NCI-H1930 (cell line): Measurements from ENCODE around the gene ZC3H15.
"Not testable (repeated sequence)": the region's sequence is repeated elsewhere in the genome, so short reads cannot be mapped to it uniquely, and the experiment has no call there.

ENCODE experiments used
- DNase-seq, 2 experiments: peaks; one replicate each; lab custom pipeline; 2025; lab: John Stamatoyannopoulos, UW

ZC3H15 gene

GRCh38 chr2:186496401-186496800, 10.3 kb downstream of the ZC3H15 start:
- no peak for DNase-seq

- no peak for DNase-seq
Measured at GRCh38 chr2:186497928-186498327, 11.9 kb downstream of the ZC3H15 start.

- no peak for DNase-seq
Measured at GRCh38 chr2:186498834-186499233, 12.8 kb downstream of the ZC3H15 start.

- DNase-seq = no peak
Measured at GRCh38 chr2:186503827-186504606, 18.0 kb downstream of the ZC3H15 start.

GRCh38 chr2:186508263-186508662, 22.2 kb downstream of the ZC3H15 start:
- DNase-seq = no peak

- no peak for DNase-seq
Measured at GRCh38 chr2:186515376-186515775, 29.3 kb downstream of the ZC3H15 start.

- DNase-seq = no peak
Measured at GRCh38 chr2:186516396-186516795, 30.3 kb downstream of the ZC3H15 start.

- no peak for DNase-seq
Measured at GRCh38 chr2:186517090-186517489, 31.0 kb downstream of the ZC3H15 start.

GRCh38 chr2:186518291-186518690, 32.2 kb downstream of the ZC3H15 start:
- DNase-seq = no peak

- DNase-seq = no peak
Measured at GRCh38 chr2:186518945-186519344, 32.9 kb downstream of the ZC3H15 start.

- DNase-seq = not testable (repeated sequence)
Measured at GRCh38 chr2:186521570-186522153, 35.6 kb downstream of the ZC3H15 start.

- no peak for DNase-seq
Measured at GRCh38 chr2:186522450-186522849, 36.4 kb downstream of the ZC3H15 start.

GRCh38 chr2:186523791-186524190, 37.7 kb downstream of the ZC3H15 start:
- no peak for DNase-seq

GRCh38 chr2:186526281-186526680, 40.2 kb downstream of the ZC3H15 start:
- no peak for DNase-seq

GRCh38 chr2:186530314-186530713, 44.3 kb downstream of the ZC3H15 start:
- DNase-seq = no peak

GRCh38 chr2:186531257-186531775, 45.3 kb downstream of the ZC3H15 start:
- DNase-seq = no peak

GRCh38 chr2:186532891-186533290, 46.8 kb downstream of the ZC3H15 start:
- no peak for DNase-seq

GRCh38 chr2:186533717-186534116, 47.7 kb downstream of the ZC3H15 start:
- DNase-seq = no peak

- DNase-seq = no peak
Measured at GRCh38 chr2:186534406-186534805, 48.3 kb downstream of the ZC3H15 start.

GRCh38 chr2:186535861-186536260, 49.8 kb downstream of the ZC3H15 start:
- no peak for DNase-seq

- no peak for DNase-seq
Measured at GRCh38 chr2:186537019-186537418, 51.0 kb downstream of the ZC3H15 start.

- DNase-seq = no peak
Measured at GRCh38 chr2:186540941-186541340, 54.9 kb downstream of the ZC3H15 start.

GRCh38 chr2:186542002-186542401, 55.9 kb downstream of the ZC3H15 start:
- no peak for DNase-seq
